ENCODE measurements around the gene MTSS2.

DNA sequence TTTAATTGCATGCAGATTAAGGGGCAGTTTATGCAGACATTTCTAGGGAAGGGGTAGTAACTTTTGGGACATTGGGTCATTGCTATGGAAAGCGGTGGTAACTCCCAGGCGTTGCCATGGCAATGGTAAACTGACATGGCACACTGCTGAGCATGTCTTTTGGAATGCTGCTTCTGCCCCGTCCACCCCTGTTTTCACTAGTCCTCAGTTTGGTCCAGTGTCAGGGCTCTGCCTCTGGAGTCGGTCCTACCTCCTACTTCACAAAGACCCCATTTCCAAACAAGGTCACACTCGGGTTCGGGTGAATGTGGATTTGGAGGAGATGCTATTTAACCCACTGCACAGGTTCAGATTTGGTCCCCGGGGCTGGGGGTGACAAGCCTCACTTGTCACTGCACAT lies 36.6 kb downstream of the MTSS2 start:
- TF ChIP-seq, protein P1, sequence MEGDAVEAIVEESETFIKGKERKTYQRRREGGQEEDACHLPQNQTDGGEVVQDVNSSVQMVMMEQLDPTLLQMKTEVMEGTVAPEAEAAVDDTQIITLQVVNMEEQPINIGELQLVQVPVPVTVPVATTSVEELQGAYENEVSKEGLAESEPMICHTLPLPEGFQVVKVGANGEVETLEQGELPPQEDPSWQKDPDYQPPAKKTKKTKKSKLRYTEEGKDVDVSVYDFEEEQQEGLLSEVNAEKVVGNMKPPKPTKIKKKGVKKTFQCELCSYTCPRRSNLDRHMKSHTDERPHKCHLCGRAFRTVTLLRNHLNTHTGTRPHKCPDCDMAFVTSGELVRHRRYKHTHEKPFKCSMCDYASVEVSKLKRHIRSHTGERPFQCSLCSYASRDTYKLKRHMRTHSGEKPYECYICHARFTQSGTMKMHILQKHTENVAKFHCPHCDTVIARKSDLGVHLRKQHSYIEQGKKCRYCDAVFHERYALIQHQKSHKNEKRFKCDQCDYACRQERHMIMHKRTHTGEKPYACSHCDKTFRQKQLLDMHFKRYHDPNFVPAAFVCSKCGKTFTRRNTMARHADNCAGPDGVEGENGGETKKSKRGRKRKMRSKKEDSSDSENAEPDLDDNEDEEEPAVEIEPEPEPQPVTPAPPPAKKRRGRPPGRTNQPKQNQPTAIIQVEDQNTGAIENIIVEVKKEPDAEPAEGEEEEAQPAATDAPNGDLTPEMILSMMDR (IDR thresholded peaks at IDR 0.05; ENCODE audit: low read depth, low read length) = no peak
- TF ChIP-seq, protein P2, sequence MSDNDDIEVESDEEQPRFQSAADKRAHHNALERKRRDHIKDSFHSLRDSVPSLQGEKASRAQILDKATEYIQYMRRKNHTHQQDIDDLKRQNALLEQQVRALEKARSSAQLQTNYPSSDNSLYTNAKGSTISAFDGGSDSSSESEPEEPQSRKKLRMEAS (IDR thresholded peaks at IDR 0.05; ENCODE audit: low read depth, low read length) = no peak
- no peak for TF ChIP-seq MYC (IDR thresholded peaks at IDR 0.05; ENCODE audit: low read depth, low read length)
